GM23338 (cell line): ENCODE results near the gene SELENOV. TPM values are rescaled to one million over a fixed set of nuclear protein-coding genes. Genes with fewer than 3 reads are reported as not detected.

Experiments used
- ATAC-seq: fragments of 200-7000 bp; cut with Tn5 transposase; 3 replicates; pipeline ENCODE4 v1.9.1; 2020
- DNase-seq: peaks from one replicate; pipeline ENCODE4 v3.0.0-alpha.2; 2015; ENCODE audit warnings: low spot score
- H2AFZ ChIP-seq: fragments of 200-600 bp; sonication (generic); 2 replicates; pipeline ENCODE4 v1.8.0; 2016; ENCODE audit warnings: antibody characterized with exemption, mild to moderate bottlenecking, moderate library complexity
- H3F3A ChIP-seq: fragments of 200-600 bp; sonication (generic); replicated peaks from 2 replicates; pipeline ENCODE4 v1.8.0; 2017; ENCODE audit warnings: antibody characterized with exemption, mixed run types, low read depth
- H3K27ac ChIP-seq: fragments of 200-600 bp; sonication (generic); 2 replicates; pipeline ENCODE4 v1.6.1; 2016; ENCODE audit warnings: low read depth
- H3K27me3 ChIP-seq: fragments of 200-600 bp; sonication (generic); 2 replicates; pipeline ENCODE4 v1.8.0; 2016; ENCODE audit warnings: mild to moderate bottlenecking, mixed run types, moderate library complexity; ENCODE audit not compliant: insufficient read depth
- H3K36me3 ChIP-seq: fragments of 200-600 bp; sonication (generic); 2 replicates; pipeline ENCODE4 v1.8.0; 2016; ENCODE audit warnings: mild to moderate bottlenecking; ENCODE audit not compliant: insufficient read depth
- H3K4me1 ChIP-seq: fragments of 200-600 bp; sonication (generic); 2 replicates; pipeline ENCODE4 v1.8.0; 2016; ENCODE audit warnings: mild to moderate bottlenecking, moderate library complexity; ENCODE audit not compliant: insufficient read depth
- H3K4me2 ChIP-seq: fragments of 200-600 bp; sonication (generic); 2 replicates; pipeline ENCODE4 v1.7.1; 2017; ENCODE audit warnings: mixed run types
- H3K4me3 ChIP-seq: fragments of 200-600 bp; sonication (generic); 2 replicates; pipeline ENCODE4 v1.6.1; 2016; ENCODE audit warnings: mixed run types
- H3K79me2 ChIP-seq: fragments of 200-600 bp; sonication (generic); replicated peaks from 2 replicates; pipeline ENCODE4 v1.8.0; 2017; ENCODE audit warnings: mild to moderate bottlenecking; ENCODE audit not compliant: insufficient read depth
- H3K9me2 ChIP-seq: fragments of 200-600 bp; sonication (generic); 2 replicates; pipeline ENCODE4 v1.8.0; 2017; ENCODE audit not compliant: insufficient read depth
- H4K20me1 ChIP-seq: fragments of 200-600 bp; sonication (generic); replicated peaks from 2 replicates; pipeline ENCODE4 v1.8.0; 2017; ENCODE audit warnings: mild to moderate bottlenecking; ENCODE audit not compliant: insufficient read depth
- H3K27ac Mint-ChIP-seq: 2 replicates; pipeline ENCODE4 v1.8.0; 2020; ENCODE audit warnings: inconsistent platforms, mild to moderate bottlenecking, moderate library complexity, mixed read lengths
- H3K27me3 Mint-ChIP-seq: 3 replicates; pipeline ENCODE4 v1.8.0; 2022; ENCODE audit warnings: low read depth, mild to moderate bottlenecking, moderate library complexity, mixed read lengths, inconsistent platforms; ENCODE audit not compliant: insufficient read depth, poor library complexity
- H3K36me3 Mint-ChIP-seq: 3 replicates; pipeline ENCODE4 v1.8.0; 2021; ENCODE audit warnings: low read depth, mild to moderate bottlenecking, inconsistent platforms, moderate library complexity, mixed read lengths
- H3K4me1 Mint-ChIP-seq: 3 replicates; pipeline ENCODE4 v1.8.0; 2020; ENCODE audit warnings: mild to moderate bottlenecking, inconsistent platforms, mixed read lengths
- H3K4me3 Mint-ChIP-seq: 3 replicates; pipeline ENCODE4 v1.8.0; 2021; ENCODE audit warnings: moderate library complexity, mild to moderate bottlenecking, inconsistent platforms, mixed read lengths
- H3K9me3 Mint-ChIP-seq: 3 replicates; pipeline ENCODE4 v1.8.0; 2020; ENCODE audit warnings: moderate library complexity, mild to moderate bottlenecking, inconsistent platforms, mixed read lengths
- ETS1 ChIP-seq: IDR thresholded peaks from 2 replicates; pipeline ENCODE4 v1.6.1; 2016; ENCODE audit warnings: antibody characterized with exemption
- EZH2 ChIP-seq: fragments of 200-600 bp; sonication (generic); IDR thresholded peaks from one replicate; pipeline ENCODE4 v1.8.0; 2017; ENCODE audit warnings: antibody characterized with exemption, mild to moderate bottlenecking, low read depth; ENCODE audit not compliant: unreplicated experiment
- JUNB ChIP-seq: IDR thresholded peaks from one replicate; pipeline ENCODE4 v1.6.1; 2016; ENCODE audit warnings: antibody characterized with exemption; ENCODE audit not compliant: unreplicated experiment
- NANOG ChIP-seq: IDR thresholded peaks from 2 replicates; pipeline ENCODE4 v1.6.1; 2016; ENCODE audit warnings: antibody characterized with exemption, borderline replicate concordance
- ZNF331 ChIP-seq: fragments of 250-450 bp; sonication (Bioruptor Pico); IDR thresholded peaks from 2 replicates; pipeline ENCODE4 v1.5.0; 2020; ENCODE audit warnings: low read depth, mild to moderate bottlenecking, moderate library complexity
- polyA plus RNA-seq: library from polyadenylated mRNA; unstranded; fragments of >200 nt; fragmentation: Nextera tagmentation; extraction: Ambion mirVana; gene quantifications from 2 replicates; pipeline ENCODE4 v1.2.1, GENCODE V29; 2016
- total RNA-seq: library from RNA; depleted of rRNA; stranded (reverse); fragments of >200 nt; shearing (Covaris generic); gene quantifications from 2 replicates; pipeline ENCODE4 v1.2.3, GENCODE V29; 2014
- TF ChIP-seq, protein P1 (sequence below): fragments of 250-450 bp; sonication (Bioruptor Pico); IDR thresholded peaks from 2 replicates; pipeline ENCODE4 v1.5.0; 2020; ENCODE audit warnings: mild to moderate bottlenecking, moderate library complexity

SELENOV gene
- total and polyA plus RNA-seq, 2 experiments from 2014 or later = 8.0 to 8.7 TPM

GRCh38 chr19:39516270-39516669 is 1.3 kb downstream of the SELENOV start (continued):
- TF ChIP-seq, protein P1, sequence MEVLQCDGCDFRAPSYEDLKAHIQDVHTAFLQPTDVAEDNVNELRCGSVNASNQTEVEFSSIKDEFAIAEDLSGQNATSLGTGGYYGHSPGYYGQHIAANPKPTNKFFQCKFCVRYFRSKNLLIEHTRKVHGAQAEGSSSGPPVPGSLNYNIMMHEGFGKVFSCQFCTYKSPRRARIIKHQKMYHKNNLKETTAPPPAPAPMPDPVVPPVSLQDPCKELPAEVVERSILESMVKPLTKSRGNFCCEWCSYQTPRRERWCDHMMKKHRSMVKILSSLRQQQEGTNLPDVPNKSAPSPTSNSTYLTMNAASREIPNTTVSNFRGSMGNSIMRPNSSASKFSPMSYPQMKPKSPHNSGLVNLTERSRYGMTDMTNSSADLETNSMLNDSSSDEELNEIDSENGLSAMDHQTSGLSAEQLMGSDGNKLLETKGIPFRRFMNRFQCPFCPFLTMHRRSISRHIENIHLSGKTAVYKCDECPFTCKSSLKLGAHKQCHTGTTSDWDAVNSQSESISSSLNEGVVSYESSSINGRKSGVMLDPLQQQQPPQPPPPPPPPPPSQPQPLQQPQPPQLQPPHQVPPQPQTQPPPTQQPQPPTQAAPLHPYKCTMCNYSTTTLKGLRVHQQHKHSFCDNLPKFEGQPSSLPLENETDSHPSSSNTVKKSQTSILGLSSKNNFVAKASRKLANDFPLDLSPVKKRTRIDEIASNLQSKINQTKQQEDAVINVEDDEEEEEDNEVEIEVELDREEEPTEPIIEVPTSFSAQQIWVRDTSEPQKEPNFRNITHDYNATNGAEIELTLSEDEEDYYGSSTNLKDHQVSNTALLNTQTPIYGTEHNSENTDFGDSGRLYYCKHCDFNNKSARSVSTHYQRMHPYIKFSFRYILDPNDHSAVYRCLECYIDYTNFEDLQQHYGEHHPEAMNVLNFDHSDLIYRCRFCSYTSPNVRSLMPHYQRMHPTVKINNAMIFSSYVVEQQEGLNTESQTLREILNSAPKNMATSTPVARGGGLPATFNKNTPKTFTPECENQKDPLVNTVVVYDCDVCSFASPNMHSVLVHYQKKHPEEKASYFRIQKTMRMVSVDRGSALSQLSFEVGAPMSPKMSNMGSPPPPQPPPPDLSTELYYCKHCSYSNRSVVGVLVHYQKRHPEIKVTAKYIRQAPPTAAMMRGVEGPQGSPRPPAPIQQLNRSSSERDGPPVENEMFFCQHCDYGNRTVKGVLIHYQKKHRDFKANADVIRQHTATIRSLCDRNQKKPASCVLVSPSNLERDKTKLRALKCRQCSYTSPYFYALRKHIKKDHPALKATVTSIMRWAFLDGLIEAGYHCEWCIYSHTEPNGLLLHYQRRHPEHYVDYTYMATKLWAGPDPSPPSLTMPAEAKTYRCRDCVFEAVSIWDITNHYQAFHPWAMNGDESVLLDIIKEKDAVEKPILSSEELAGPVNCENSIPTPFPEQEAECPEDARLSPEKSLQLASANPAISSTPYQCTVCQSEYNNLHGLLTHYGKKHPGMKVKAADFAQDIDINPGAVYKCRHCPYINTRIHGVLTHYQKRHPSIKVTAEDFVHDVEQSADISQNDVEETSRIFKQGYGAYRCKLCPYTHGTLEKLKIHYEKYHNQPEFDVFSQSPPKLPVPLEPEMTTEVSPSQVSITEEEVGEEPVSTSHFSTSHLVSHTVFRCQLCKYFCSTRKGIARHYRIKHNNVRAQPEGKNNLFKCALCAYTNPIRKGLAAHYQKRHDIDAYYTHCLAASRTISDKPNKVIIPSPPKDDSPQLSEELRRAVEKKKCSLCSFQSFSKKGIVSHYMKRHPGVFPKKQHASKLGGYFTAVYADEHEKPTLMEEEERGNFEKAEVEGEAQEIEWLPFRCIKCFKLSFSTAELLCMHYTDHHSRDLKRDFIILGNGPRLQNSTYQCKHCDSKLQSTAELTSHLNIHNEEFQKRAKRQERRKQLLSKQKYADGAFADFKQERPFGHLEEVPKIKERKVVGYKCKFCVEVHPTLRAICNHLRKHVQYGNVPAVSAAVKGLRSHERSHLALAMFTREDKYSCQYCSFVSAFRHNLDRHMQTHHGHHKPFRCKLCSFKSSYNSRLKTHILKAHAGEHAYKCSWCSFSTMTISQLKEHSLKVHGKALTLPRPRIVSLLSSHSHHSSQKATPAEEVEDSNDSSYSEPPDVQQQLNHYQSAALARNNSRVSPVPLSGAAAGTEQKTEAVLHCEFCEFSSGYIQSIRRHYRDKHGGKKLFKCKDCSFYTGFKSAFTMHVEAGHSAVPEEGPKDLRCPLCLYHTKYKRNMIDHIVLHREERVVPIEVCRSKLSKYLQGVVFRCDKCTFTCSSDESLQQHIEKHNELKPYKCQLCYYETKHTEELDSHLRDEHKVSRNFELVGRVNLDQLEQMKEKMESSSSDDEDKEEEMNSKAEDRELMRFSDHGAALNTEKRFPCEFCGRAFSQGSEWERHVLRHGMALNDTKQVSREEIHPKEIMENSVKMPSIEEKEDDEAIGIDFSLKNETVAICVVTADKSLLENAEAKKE (CRISPR knock-in tag) = no peak
- no peak for TF ChIP-seq EZH2
- TF ChIP-seq ZNF331 (CRISPR knock-in tag) = no peak

GRCh38 chr19:39517432-39517831 is 2.5 kb downstream of the SELENOV start:
- Mint-ChIP-seq H3K4me3 (peak overlapping the region; percentile 88), H3K4me1 (peaks cover 25% of the 10 kb centered on the region), H3K27ac (no peak overlapping the region), H3K9me3 (peaks cover 9% of the 10 kb centered on the region; the same call in 2 of the 3 replicates), H3K27me3 (peaks cover 29% of the 10 kb centered on the region), H3K36me3 (peaks cover 28% of the 10 kb centered on the region)
- Histone ChIP-seq H3K27ac (no peak overlapping the region), H3K4me1 (peaks cover 15% of the 10 kb centered on the region; the same call in 1 of the 2 replicates), H3K79me2 (peaks cover 16% of the 10 kb centered on the region), H3K4me3 (peak overlapping the region; percentile 99; the same call in 1 of the 2 replicates), H2AFZ (no peak overlapping the region), H4K20me1 (0 out of 2 replicates have a peak, but pooled peaks cover 4% of the 10 kb centered on the region), H3F3A (0 out of 2 replicates have a peak, but pooled peaks cover 14% of the 10 kb centered on the region), H3K27me3 (peaks cover 17% of the 10 kb centered on the region), H3K9me2 (no peaks in the 10 kb centered on the region), H3K4me2 (no peak overlapping the region), H3K36me3 (no peaks in the 10 kb centered on the region; the same call in 1 of the 2 replicates)
- no peak for DNase-seq
- no peak for ATAC-seq
- TF ChIP-seq ETS1 (no peak), JUNB (no peak), NANOG (no peak)
- TF ChIP-seq, protein P1 (CRISPR knock-in tag) = no peak
